GM20000 (cell line): Measurements from ENCODE around the gene CDH24.
"Not testable (repeated sequence)": the region's sequence is repeated elsewhere in the genome, so short reads cannot be mapped to it uniquely, and the experiment has no call there.

ENCODE experiments used
- DNase-seq: peaks from one replicate; pipeline ENCODE4 v3.0.0; 2012; ENCODE audit warnings: low spot score
- TF ChIP-seq, protein P1 (sequence below): IDR thresholded peaks from 2 replicates; pipeline ENCODE4 v1.5.1; 2012; ENCODE audit warnings: mild to moderate bottlenecking, control low read depth; ENCODE audit errors: extremely low read depth, missing control alignments

CDH24 gene

DNA sequence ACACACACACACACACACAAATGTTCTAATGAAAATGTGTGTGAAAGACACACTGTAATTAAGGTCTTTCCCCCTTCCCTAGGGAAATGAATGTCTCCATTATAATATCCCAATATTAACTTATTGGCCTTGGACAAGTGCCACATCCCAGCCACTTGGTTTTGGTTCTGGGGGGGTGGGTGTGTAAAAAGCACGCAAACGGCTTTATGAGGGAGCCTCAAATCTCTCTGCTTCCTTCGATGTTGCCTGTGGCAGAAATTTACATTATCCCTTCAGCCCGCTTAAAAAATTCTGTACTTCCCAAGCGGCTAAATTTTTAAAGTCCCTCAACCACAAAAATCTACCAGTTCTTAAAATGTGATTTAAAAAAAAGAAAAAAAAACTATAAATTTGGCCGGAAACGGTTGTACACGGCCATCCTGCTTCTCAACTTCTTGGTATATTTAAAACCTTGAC lies 47.8 kb downstream of the CDH24 start:
- TF ChIP-seq, protein P1, sequence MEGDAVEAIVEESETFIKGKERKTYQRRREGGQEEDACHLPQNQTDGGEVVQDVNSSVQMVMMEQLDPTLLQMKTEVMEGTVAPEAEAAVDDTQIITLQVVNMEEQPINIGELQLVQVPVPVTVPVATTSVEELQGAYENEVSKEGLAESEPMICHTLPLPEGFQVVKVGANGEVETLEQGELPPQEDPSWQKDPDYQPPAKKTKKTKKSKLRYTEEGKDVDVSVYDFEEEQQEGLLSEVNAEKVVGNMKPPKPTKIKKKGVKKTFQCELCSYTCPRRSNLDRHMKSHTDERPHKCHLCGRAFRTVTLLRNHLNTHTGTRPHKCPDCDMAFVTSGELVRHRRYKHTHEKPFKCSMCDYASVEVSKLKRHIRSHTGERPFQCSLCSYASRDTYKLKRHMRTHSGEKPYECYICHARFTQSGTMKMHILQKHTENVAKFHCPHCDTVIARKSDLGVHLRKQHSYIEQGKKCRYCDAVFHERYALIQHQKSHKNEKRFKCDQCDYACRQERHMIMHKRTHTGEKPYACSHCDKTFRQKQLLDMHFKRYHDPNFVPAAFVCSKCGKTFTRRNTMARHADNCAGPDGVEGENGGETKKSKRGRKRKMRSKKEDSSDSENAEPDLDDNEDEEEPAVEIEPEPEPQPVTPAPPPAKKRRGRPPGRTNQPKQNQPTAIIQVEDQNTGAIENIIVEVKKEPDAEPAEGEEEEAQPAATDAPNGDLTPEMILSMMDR: no peak

DNA sequence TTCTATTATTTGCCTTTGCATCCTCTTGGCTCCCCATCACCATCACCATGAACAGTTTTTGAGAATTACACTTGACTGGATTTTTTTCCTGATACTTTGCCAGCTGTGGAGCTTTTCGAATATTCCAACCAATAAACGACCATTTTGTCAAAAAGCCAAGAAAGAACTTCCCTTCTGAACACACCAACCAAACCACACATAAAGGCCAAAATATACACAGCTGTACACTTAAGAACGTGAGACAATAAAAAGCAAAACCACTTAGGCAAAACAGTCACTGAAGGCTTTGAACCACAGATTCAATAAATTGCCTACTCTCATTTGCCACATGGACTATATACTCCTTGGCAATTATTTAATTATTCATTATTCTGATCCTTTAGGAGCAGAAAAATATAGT lies 48.5 kb downstream of the CDH24 start:
- TF ChIP-seq, protein P1: no peak
- no peak for DNase-seq

More for the DNA sequence above, 47.8 kb downstream of the CDH24 start:
- DNase-seq: no peak

DNA sequence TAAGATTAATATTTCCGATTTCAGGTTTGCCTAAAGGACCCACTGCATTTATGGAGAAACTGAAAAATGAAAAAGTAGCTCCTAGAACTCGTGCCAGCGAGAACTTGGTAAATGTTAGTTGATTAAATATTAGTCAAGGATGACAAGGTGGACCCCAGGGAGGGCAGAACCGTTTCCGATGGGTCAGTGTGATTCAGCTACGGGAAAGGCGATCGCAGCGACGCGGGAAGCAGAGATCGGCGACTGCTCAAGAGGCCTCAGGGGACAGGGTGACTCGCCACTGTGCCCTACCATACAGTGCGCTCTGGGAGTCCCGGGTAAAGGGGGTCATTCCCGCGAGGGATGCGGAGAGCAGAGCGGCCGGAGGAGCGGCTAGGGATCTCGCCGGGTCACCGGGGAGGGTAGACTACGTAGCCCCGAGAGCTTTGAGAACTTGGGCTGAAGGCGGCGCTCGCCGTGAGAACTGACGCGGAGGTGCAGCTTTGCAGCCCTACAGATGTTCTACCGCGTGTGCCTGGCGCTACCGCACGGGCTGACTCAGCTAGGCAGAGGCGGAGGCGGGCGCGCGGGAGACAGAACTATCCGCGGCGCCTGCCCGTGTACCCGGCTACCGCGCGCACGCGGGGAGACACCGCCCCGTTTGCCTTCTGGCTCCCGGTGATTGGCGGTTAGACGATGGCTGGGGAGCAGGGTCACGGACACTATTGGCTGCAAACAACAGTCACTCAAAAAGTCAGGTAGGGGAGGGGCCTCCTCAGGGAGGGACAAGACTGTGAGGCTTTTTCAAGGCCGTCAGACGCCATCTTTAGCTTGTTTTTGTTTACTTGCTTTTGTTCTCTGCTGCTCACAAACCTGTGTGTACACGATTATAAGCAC lies 50.5 kb downstream of the CDH24 start:
- DNase-seq: peak; percentile 98

DNA sequence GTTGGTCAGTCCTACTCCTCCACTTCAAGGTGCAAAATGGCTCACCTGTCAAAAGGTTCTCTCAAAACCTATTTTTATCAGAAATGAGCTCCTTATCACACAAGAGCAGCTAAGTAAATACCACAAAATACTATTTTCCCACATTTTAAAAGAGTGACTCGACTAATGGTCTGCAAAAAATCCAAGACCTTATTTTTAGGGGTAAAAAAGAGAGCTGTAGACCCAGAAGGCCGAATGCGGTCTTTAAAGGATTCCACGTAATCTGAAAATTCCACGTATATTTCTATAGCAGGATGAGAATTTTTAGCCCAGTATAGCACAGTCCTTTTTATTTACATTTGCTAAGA lies 51.2 kb downstream of the CDH24 start:
- no peak for DNase-seq
- TF ChIP-seq, protein P1: no peak

More for the DNA sequence above, 50.5 kb downstream of the CDH24 start:
- TF ChIP-seq, protein P1: no peak

DNA sequence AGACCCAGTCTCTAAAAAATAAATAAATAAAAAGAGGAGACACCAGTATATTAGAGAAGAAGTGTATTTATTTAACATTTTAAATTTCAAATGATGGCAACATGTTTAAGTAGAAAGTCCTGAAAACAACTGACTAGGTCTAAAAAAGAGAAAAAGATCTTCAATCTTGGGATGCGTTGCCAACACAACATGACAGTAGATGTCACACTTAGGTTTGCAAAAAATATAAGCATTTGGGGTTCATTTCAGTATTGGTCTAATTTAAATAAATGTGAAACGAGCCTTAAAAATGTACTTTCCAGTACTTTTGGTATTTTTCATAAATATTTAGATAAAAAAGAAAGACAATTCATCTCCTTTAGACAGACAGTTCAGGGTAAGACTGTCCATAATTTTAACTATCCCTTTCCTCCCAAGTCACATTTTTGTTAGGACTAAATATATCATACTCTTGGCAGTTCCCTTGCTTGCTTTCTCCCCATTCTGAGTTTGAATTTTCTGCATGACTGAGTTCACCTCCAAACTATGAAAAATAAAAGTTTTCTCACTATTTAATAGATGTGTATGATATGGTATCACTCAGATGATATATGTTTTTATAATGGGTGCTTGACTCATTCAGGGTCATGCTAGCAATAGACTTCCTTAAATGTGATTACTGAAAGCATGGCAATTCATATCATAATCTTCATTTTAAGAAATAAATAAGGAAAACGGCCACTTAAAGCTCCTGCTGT lies 51.7 kb downstream of the CDH24 start:
- DNase-seq: no peak
- TF ChIP-seq, protein P1: no peak

DNA sequence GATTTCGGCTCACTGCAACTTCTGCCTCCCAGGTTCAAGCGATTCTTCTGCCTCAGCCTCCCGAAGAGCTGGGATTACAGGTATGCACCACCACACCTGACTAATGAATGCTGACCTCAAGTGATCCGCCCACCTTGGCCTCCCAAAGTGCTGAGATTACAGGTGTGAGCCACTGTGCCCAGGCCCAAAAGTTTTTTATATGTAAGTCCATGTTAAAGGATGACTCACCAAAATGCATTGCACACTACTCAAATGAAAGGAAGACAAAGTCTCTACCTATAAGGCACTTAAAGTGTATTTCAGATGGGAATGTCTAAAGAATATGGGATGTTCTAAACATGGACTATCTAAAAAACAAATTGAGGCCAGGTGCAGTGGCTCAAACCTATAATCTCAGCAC lies 53.0 kb downstream of the CDH24 start:
- not testable (repeated sequence) for DNase-seq

DNA sequence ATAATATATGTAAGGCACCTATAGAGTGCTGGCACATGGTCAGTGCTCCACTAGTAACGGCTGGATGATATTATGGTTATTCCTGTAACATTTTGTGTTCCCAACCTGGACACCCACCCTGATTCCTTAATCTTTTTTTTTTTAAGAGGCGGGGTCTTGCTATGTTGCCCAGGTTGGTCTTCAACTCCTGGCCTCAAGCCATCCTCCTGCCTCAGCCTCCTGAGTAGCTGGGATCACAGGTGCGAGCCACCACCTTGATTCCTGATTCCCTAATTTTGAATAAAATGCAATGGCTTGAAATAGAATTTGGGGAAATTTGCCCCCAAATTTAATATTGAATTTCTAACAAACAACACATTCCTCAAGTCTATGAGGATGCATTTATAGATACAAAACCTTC lies 54.7 kb downstream of the CDH24 start:
- TF ChIP-seq, protein P1: no peak
- DNase-seq: no peak

DNA sequence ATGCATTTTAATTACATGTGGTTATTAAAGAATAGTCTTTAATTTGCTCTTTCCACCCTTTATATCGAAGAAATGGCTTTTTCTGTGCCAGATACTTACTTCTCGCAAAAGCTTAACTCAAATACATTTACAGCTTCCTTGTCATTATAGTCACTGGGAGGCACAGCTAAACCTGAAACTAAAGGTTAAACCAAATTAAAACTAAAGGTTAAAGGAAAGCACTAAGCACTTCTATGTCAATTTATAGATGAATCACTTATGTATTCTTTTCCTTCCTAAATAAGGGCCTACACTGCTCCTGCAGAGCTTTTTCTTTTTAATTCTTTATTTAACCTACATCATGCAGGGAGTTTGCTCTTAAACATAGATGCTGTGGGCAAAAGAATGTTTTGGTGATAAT lies 56.5 kb downstream of the CDH24 start:
- TF ChIP-seq, protein P1: no peak
- DNase-seq: no peak
